ENCODE measurements around the gene ZDHHC17. TPM values are rescaled to one million over a fixed set of nuclear protein-coding genes. Genes with fewer than 3 reads are reported as not detected.

The ZDHHC17 gene
- total RNA-seq, 2 experiments from 2014 or later, result 19.1 to 22.2 TPM

DNA sequence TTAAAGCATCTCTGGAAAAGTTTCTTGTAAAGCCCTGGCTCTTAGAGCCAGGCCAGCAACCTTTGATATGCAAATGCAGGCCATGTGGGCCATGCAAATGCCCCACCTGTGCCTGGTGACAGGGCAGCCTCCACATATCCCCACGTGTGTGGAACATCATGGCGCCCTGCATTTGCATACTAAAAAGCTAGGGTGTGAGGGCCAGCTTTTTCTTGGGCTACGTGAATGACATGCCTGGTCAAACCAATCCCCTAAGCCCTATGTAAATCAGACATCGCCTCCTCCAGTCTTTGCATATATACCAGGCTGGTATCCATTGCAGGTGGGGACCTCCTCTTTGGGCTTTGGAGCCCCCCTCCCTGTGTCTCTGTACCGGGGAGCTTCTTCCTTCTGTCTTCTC, 108.5 kb downstream of the ZDHHC17 start:
- Mint-ChIP-seq H3K36me3 (ENCODE audit: low read depth) (no peaks in the 10 kb centered on the region), H3K27me3 (ENCODE audit: low read depth) (peaks cover 31% of the 10 kb centered on the region), H3K4me1 (ENCODE audit: low read depth) (no peaks in the 10 kb centered on the region), H3K9me3 (no peaks in the 10 kb centered on the region), H3K27ac (no peak overlapping the region), H3K4me3 (no peak overlapping the region)
- no peak for DNase-seq
- CTCF ChIA-PET, result no interaction called here
- intact Hi-C loops (cut with micrococcal nuclease), result no loop called here

DNA sequence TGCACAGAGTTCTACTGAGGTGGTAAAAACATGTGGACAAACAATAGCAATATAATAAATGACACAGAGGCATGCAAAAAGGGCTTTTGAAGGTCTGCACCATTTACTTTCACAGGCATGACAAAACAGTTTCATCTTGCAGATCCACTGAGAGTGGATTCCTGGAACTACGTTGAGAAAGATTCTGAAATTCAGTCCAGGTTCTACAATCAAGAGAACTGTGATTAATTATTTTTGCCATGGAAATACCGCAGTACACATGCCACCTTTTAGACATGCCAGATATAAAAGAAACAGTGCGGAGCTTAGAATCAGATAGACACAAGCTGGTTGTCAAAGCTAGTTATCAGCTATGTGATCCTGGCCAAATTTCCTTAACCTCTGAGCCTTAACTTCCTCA, 110.1 kb downstream of the ZDHHC17 start:
- intact Hi-C loops (cut with micrococcal nuclease), result no loop called here
- Mint-ChIP-seq H3K27ac (no peak overlapping the region), H3K9me3 (no peaks in the 10 kb centered on the region), H3K4me3 (no peak overlapping the region), H3K4me1 (ENCODE audit: low read depth) (peaks cover 3% of the 10 kb centered on the region), H3K27me3 (ENCODE audit: low read depth) (peaks cover 41% of the 10 kb centered on the region), H3K36me3 (ENCODE audit: low read depth) (no peaks in the 10 kb centered on the region)
- CTCF ChIA-PET, result no interaction called here
- no peak for DNase-seq

DNA sequence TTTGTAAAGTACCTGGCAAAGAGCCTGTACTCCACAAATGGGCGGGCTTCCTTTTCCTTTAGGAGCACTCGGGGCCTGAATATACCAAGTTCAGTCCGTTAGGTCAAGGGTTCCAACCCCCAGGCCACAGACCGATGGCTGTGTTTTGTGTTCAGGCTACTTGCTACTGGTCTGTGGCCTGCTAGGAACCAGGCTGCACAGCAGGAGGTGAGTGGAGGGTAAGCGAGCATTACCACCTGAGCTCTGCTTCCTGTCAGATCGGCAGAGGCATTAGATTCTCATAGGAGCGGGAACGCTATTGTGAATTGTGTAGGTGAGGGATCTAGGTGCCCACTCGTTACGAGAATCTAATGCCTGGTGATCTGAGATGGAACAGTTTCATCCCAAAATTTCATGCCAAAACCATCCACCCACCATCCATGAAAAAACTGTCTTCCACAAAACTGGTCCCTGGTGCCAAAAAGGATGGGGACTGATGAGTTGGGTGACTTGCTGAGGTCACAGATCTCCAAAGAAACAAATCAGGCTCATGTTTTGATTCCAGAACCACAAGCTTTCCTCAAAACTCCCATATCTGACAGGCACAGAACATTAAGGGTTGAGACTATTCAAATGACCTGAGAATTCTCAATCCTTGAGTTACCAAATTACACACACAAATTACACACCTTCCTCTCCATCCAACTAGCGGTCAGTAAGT, 110.7 kb downstream of the ZDHHC17 start:
- no peaks in the 10 kb centered on the region for H3K36me3 Mint-ChIP-seq (ENCODE audit: low read depth)
- peaks cover 3% of the 10 kb centered on the region for H3K4me1 Mint-ChIP-seq (ENCODE audit: low read depth)
- CTCF ChIA-PET, result interaction anchor here (0.5 kb wide), 1 partner anchor 58 kb away, joined by 3 read pairs; no protein-coding TSS in a partner anchor
- no peak overlapping the region for H3K27ac Mint-ChIP-seq
- no peak for DNase-seq
- no peaks in the 10 kb centered on the region for H3K9me3 Mint-ChIP-seq
- H3K4me3 Mint-ChIP-seq, result no peak overlapping the region
- peaks cover 44% of the 10 kb centered on the region for H3K27me3 Mint-ChIP-seq (ENCODE audit: low read depth)
- intact Hi-C loops (cut with micrococcal nuclease), result no loop called here

DNA sequence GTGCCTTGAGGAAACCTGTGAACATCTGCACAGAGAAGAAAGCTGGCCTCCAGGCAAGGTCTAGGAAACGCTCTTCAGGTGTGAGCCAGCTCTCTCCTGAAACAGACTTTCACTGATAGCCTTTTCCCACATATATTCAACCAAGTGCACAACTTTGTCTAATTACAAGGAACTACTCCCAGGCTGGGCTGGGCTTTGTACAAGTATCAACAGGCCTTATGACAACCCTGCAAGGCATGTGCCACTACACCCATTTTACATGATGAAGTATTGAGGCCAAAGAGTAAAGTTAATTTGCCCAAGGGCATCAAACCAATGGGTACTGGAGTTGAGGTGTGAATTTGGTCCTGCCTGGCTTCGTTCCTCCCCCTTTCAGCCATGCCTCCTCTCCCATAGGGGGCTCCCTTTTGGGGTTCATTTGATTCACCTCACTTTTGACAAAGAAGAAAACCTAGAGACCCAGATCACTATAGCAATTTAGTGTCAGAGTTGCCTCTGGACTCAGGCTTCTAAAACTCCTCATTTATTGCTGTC, 112.8 kb downstream of the ZDHHC17 start:
- intact Hi-C loops (cut with micrococcal nuclease), result no loop called here
- H3K4me3 Mint-ChIP-seq, result no peak overlapping the region
- H3K9me3 Mint-ChIP-seq, result no peaks in the 10 kb centered on the region
- DNase-seq, result no peak
- H3K27me3 Mint-ChIP-seq (ENCODE audit: low read depth), result peaks cover 47% of the 10 kb centered on the region
- CTCF ChIA-PET, result interaction anchor here (0.6 kb wide), 1 partner anchor 178 kb away, joined by 3 read pairs; no protein-coding TSS in a partner anchor
- H3K4me1 Mint-ChIP-seq (ENCODE audit: low read depth), result peaks cover 3% of the 10 kb centered on the region
- no peak overlapping the region for H3K27ac Mint-ChIP-seq
- no peaks in the 10 kb centered on the region for H3K36me3 Mint-ChIP-seq (ENCODE audit: low read depth)

DNA sequence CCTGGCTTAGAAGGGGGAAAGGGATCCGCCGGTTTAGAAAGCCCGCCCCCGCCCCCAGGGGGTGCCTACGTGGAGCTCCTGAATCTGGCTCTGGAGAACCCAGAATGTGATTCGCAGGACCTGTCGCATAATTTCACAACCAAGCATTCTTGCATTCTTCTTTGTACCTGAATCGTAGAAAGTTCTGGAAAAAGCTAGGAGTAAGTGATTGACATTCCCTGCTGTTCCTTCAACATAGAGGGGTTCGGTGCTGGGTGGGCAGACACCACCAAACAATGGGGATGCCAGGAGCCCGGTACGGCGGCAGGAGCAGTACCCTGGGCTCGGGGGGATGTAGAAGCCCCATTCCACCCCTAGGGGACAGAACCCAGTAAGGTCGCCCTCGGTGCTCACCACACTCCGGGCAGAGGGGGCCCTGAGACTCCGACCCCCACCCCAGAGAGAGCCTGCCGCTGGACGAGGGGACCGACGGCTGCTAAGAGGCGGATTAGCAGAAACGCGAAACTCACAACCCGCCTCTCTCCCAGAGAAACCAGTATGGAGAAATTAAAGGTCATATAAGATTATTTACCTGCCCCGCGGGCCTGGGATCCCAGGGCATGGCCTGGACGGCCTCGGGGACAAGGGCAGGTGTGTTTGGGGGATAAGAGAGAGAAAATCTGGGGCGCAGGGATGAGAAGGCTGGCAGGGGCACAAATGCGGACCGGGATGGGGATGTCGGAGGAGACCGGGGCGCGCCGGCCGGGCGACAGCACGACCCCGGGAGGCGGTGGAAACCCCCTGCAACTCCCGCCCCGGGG, 114.4 kb downstream of the ZDHHC17 start:
- DNase-seq, result peak; percentile 12
- intact Hi-C loops (cut with micrococcal nuclease), result loop anchor here (1.0 to 2.0 kb wide), 5 partner anchors 49 to 793 kb away; partner anchors contain the start of genes E2F7 and NAP1L1
- Mint-ChIP-seq H3K4me3 (peak overlapping the region; percentile 87), H3K27me3 (ENCODE audit: low read depth) (peaks cover 42% of the 10 kb centered on the region), H3K27ac (peak overlapping the region; percentile 50), H3K36me3 (ENCODE audit: low read depth) (no peaks in the 10 kb centered on the region), H3K9me3 (no peaks in the 10 kb centered on the region), H3K4me1 (ENCODE audit: low read depth) (peaks cover 3% of the 10 kb centered on the region)
- CTCF ChIA-PET, result no interaction called here

DNA sequence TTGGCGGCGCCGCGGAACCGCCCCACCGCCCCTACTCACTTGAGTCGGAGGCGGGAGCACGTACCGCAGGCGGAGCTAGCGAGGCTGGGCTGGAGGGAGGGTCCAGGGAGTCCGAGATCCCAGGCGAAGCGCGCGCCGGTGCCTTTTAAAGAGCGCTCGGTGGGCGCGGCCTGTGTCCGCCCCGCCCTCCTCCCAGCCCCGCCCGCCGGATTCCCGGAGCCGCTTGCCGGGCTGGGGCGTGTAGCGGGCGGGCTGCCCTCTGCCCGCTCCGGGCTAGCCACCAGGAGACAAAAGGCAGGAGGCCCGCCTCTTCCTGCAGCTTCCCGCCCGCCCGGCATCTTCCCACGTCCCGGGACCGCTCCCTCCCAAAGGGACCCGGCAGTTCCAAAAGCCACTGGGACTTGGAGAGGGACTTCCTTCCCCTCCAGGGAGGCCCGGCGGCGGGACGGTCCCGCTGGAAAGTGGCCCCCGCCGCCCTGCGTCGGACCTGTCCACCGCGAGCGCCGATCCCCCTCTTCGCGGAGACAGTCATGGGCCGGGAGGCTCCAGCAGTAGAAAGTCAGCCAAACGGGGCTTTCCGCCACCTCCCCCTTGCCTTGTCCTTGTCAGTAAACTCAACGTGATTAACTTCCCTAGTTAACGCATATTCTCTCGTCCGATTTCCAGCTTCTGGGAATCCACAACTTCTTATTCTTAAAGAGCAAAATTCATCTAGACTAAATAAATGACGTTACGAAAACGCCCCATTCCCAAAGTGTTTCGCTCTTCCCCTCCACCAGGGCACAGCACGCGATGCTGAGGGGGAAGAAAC, 115.2 kb downstream of the ZDHHC17 start, which contains the start of gene CSRP2:
TSS of gene CSRP2 (minus strand) at position 121 of the 811 bp plus-strand sequence. CDS start 12,759 bp downstream, outside the sequence.
- intact Hi-C loops (cut with micrococcal nuclease), result loop anchor here (1.0 to 2.0 kb wide), 8 partner anchors 11 to 794 kb away; partner anchors contain the start of genes E2F7, NAP1L1 and ZDHHC17
- H3K27me3 Mint-ChIP-seq (ENCODE audit: low read depth), result peaks cover 36% of the 10 kb centered on the region
- peak; percentile 80 for DNase-seq
- H3K36me3 Mint-ChIP-seq (ENCODE audit: low read depth), result no peaks in the 10 kb centered on the region
- CTCF ChIA-PET, result no interaction called here
- no peaks in the 10 kb centered on the region for H3K9me3 Mint-ChIP-seq
- peak within 1 kb of the TSS; percentile 87 for H3K4me3 Mint-ChIP-seq
- peaks cover 3% of the 10 kb centered on the region for H3K4me1 Mint-ChIP-seq (ENCODE audit: low read depth)
- peak within 1 kb of the TSS; percentile 50 for H3K27ac Mint-ChIP-seq

DNA sequence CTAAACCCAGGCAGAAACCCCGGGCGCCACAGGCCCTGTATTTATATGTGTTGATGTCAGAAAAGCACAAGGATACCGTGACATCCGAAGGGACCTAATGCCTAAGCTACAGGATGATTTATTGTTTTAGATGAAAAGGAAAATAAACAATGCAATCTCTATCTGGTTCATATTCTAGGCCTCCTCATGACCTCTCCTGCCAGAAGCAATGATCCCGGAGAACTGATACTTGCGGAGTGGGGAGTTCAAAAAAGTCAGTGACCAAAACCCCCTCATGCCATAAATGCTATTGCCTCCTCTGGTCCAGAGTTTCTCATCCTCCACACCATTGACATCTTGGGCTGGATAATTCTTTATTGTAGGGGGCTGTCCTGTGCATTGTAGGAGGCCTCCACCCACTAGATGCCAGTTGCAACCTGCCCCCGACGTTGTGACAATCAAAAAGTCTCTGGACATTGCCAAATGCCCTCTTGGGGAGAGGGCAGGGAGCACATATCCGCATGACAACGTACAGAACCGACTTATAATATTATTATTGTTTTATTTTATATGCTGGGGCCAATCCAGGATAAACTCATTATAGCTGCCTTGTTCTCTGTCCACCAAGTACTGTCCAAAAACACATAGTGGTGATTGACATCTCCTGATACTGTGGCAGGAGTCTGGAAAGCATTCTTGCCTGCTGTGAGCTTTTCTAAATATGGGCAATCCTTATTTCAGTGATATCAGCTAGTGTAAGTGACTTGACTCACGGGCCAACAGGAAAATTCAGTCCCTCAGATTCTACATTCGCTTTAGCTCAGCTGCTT, 116.0 kb downstream of the ZDHHC17 start:
- Mint-ChIP-seq H3K27ac (no peak overlapping the region), H3K9me3 (no peaks in the 10 kb centered on the region), H3K27me3 (ENCODE audit: low read depth) (peaks cover 30% of the 10 kb centered on the region), H3K4me1 (ENCODE audit: low read depth) (peaks cover 3% of the 10 kb centered on the region), H3K4me3 (peak overlapping the region; percentile 61), H3K36me3 (ENCODE audit: low read depth) (no peaks in the 10 kb centered on the region)
- CTCF ChIA-PET, result interaction anchor here (1.0 kb wide), 1 partner anchor 90 kb away, joined by 3 read pairs; no protein-coding TSS in a partner anchor
- DNase-seq, result no peak
- intact Hi-C loops (cut with micrococcal nuclease), result loop anchor here (1.0 to 2.0 kb wide), 7 partner anchors 10 to 795 kb away; partner anchors contain the start of genes E2F7, NAP1L1 and ZDHHC17

DNA sequence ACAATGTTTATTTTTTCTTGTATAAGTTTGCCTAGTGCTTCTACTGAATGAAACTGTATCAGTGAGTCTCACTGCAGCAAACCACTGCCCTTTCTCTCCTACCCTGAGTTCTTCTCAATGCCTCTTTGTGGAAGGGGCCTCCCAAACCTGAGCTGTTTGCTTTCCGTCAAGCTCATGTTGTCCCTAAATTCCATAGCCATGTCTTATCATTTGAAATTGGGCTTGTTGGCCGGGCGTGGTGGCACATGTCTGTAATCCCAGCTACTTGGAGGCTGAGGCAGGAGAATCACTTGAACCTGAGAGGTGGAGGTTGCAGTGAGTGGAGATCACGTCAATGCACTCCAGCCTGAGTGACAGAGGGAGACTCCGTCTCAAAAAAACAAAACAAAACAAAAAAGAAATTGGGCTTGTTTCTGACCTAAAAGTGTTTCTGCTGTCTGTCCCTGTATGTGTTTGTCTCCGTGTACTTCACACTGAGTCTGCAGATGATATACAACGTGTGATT, 116.7 kb downstream of the ZDHHC17 start:
- Mint-ChIP-seq H3K27me3 (ENCODE audit: low read depth) (peaks cover 27% of the 10 kb centered on the region), H3K4me3 (no peak overlapping the region), H3K27ac (no peak overlapping the region), H3K36me3 (ENCODE audit: low read depth) (no peaks in the 10 kb centered on the region), H3K9me3 (no peaks in the 10 kb centered on the region), H3K4me1 (ENCODE audit: low read depth) (peaks cover 3% of the 10 kb centered on the region)
- CTCF ChIA-PET, result interaction anchor here (1.0 kb wide), 1 partner anchor 90 kb away, joined by 3 read pairs; no protein-coding TSS in a partner anchor
- intact Hi-C loops (cut with micrococcal nuclease), result no loop called here
- no peak for DNase-seq

DNA sequence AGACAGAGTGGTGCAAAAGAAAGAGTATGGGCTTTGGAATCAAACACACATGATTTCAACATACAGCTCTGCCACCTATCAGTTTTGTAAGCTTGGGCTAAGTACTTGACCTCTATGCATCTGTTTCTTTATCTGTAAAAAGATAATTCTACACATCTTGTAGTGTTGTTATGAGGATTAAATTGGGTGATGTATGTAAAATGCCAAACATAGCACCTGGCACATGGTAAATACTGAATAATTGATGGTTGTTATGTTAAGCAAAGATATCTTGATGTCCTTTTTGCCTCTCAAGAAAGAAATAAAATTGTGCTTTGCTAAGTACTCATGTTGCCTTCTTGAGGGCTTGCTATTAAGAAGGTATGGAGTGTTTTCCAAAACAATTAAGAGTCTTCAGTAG, 117.2 kb downstream of the ZDHHC17 start:
- peaks cover 27% of the 10 kb centered on the region for H3K27me3 Mint-ChIP-seq (ENCODE audit: low read depth)
- no peak for DNase-seq
- no peaks in the 10 kb centered on the region for H3K36me3 Mint-ChIP-seq (ENCODE audit: low read depth)
- H3K4me3 Mint-ChIP-seq, result no peak overlapping the region
- no peaks in the 10 kb centered on the region for H3K9me3 Mint-ChIP-seq
- intact Hi-C loops (cut with micrococcal nuclease), result no loop called here
- H3K4me1 Mint-ChIP-seq (ENCODE audit: low read depth), result peaks cover 3% of the 10 kb centered on the region
- CTCF ChIA-PET, result no interaction called here
- no peak overlapping the region for H3K27ac Mint-ChIP-seq

DNA sequence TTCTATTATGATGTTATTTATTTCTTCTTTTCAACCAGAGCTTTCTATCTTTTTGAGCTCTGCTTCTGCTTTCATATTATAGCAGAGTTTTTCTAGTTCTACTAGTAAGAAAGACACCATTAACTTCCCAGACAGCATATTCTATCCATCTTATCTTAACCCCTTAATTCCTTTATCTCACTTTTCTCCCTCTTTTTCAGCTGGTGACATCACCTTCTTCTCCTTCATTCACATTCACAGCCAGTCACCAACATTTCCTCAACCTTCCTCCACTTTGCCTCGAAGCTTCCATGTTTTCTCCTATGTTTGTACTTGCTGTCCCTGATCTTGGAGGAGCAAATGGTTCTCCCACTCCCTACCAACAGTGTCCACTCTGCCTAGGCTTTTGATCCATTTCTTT, 118.5 kb downstream of the ZDHHC17 start:
- Mint-ChIP-seq H3K9me3 (no peaks in the 10 kb centered on the region), H3K4me1 (ENCODE audit: low read depth) (peaks cover 3% of the 10 kb centered on the region), H3K27me3 (ENCODE audit: low read depth) (peaks cover 20% of the 10 kb centered on the region), H3K36me3 (ENCODE audit: low read depth) (no peaks in the 10 kb centered on the region), H3K4me3 (no peak overlapping the region), H3K27ac (no peak overlapping the region)
- CTCF ChIA-PET, result no interaction called here
- intact Hi-C loops (cut with micrococcal nuclease), result no loop called here
- DNase-seq, result no peak

DNA sequence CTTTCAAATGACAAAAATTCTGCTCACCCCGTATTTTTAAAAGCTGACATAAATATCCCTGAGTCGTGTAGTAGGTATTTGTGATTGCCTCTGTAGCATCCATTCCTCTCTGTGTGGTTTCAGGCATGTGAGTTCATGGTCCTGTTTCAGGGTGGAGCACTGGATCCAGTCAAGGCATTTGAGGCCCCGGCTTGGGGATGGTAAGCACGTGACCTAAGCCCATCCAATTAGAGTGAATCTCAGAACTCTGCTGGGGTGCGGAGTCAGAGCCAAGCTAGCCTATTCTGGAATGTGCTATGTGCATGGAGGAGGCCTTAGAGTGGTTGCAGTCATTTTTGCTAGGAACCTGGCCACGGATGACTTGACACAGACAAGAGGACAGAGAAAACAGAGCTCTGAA, 119.2 kb downstream of the ZDHHC17 start:
- H3K27ac Mint-ChIP-seq, result no peak overlapping the region
- H3K4me1 Mint-ChIP-seq (ENCODE audit: low read depth), result peaks cover under 1% of the 10 kb centered on the region
- H3K27me3 Mint-ChIP-seq (ENCODE audit: low read depth), result peaks cover 15% of the 10 kb centered on the region
- intact Hi-C loops (cut with micrococcal nuclease), result no loop called here
- CTCF ChIA-PET, result no interaction called here
- H3K9me3 Mint-ChIP-seq, result no peaks in the 10 kb centered on the region
- no peaks in the 10 kb centered on the region for H3K36me3 Mint-ChIP-seq (ENCODE audit: low read depth)
- no peak for DNase-seq
- no peak overlapping the region for H3K4me3 Mint-ChIP-seq
